CD1c-positive myeloid dendritic cell (primary cell): ENCODE measurements around the gene ABCB8.
"Not testable (repeated sequence)": the region's sequence is repeated elsewhere in the genome, so short reads cannot be mapped to it uniquely, and the experiment has no call there.

Source experiments
- DNase-seq: peaks from one replicate; pipeline ENCODE4 v3.0.0-alpha.2; 2016; ENCODE audit errors: extremely low spot score

ABCB8 gene

DNA sequence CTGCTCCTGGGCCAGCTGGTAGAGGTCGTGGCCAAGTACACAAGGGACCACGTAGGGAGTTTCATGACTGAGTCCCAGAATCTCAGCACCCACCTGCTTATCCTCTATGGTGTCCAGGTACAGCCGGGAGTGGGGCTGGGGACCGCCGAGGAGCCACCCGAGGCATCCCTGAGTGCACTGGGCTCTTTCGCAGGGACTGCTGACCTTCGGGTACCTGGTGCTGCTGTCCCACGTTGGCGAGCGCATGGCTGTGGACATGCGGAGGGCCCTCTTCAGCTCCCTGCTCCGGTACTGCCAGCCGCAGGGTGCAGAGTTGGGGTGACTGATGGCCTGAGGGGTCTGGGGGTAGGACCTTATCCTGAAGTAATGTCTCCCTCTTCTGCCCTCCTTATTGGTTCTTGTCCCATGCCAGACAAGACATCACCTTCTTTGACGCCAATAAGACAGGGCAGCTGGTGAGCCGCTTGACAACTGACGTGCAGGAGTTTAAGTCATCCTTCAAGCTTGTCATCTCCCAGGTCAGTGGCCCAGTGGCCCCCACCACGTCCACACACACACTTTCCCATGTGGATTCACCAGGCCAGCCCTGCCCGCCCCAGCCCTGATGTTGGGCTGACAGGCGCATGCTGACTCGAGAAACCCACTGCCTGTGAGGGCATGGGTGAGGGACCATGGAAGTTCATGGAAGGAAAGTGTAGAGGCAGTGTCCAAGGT is 6.2 kb downstream of the ABCB8 start:
- no peak for DNase-seq

GRCh38 chr7:151035026-151035717 is 6.9 kb downstream of the ABCB8 start:
- peak; percentile 84 for DNase-seq

DNA sequence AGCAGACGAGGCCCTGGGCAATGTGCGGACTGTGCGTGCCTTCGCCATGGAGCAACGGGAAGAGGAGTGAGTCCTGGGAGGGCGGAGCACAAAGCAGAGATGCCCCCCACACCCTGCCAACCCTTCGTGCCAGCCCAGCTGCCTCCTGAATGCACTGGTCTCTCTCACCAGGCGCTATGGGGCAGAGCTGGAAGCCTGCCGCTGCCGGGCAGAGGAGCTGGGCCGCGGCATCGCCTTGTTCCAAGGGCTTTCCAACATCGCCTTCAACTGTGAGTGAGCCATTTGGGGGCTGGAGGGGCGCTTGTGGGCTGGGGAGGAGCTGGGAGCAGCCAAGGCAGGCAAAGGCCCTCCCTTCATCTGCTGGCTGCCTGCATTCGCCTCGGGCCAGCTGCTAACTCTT is 7.7 kb downstream of the ABCB8 start:
- DNase-seq: no peak

DNA sequence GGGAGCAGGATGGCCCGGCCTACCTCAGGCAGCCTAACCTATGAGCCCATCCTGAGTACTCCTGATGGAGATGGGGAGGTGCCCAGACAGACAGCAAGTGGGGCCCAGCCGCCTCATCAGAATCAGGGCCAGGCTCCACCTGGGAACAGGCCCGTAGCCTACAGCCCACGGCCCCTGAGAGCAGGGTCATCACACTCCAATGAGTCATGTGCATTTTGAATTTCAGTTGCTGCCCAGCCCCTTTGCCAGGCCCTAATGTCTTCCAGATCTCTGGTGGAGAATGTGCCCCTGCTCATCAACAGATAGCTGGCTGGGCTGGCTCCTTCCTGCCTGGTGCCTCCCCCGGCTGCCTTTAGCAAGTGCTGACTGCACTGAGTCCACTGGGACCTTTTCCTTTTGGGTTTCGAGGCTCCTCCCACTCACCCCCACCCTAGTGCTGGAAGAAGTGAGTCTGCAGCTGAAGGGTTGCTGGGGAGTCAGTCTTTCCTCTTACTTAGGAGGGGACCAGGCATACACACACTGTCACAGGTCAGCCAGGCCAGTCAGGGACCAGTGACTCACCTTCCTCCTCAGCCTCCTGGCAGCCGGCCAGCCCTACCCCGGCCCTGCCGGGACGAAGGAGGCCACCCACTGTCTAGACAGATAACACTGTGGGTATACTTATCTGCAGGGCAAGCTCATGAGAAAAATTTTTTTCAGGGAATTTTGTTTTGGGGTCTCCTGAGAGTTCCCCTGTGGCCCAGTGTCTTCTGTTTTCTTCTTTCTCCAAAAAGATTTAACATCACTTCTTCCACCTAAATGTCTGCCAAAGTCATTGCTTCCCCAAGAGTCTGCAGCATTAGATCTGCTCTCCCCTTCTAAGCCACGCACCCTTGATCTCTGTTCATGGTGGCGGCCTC is 10.9 kb downstream of the ABCB8 start:
- DNase-seq: peak; percentile 89

- peak; percentile 54 for DNase-seq
These were observed 11.7 kb downstream of the ABCB8 start for GRCh38 chr7:151039850-151040548.

- no peak for DNase-seq
These were observed 12.5 kb downstream of the ABCB8 start for GRCh38 chr7:151040616-151041375.

DNA sequence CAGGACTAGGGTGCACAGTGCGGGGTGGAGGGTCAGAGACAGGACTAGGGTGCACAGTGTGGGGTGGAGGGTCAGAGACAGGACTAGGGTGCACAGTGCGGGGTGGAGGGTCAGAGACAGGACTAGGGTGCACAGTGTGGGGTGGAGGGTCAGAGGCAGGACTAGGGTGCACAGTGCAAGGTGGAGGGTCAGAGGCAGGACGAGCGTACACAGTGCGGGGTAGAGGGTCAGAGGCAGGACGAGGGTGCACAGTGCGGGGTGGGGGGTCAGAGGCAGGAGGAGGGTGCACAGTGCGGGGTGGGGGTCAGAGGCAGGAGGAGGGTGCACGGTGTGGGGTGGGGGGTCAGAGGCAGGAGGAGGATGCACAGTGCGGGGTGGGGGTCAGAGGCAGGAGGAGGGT is 15.2 kb downstream of the ABCB8 start:
- not testable (repeated sequence) for DNase-seq

- no peak for DNase-seq
These were observed 15.7 kb downstream of the ABCB8 start for GRCh38 chr7:151043959-151044358.

DNA sequence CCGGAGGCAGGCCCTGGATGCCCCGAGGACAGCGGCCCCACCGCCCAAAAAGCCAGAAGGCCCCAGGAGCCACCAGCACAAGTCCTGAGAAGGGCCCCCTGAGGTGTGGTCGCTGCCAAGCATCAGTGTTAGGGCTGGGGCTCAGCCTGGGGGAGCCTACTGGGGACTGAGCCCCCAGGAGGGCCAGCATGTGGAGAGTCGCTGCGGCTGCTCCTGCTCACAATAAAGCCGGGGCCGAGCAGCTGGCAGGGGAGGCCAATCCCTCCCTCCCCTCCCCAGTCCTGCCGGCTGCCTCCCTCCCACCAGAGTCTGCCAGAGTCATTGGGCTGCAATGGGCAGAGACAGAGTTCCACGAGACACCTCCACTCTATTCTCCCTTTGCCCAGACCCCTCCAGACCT is 17.0 kb downstream of the ABCB8 start:
- no peak for DNase-seq

DNA sequence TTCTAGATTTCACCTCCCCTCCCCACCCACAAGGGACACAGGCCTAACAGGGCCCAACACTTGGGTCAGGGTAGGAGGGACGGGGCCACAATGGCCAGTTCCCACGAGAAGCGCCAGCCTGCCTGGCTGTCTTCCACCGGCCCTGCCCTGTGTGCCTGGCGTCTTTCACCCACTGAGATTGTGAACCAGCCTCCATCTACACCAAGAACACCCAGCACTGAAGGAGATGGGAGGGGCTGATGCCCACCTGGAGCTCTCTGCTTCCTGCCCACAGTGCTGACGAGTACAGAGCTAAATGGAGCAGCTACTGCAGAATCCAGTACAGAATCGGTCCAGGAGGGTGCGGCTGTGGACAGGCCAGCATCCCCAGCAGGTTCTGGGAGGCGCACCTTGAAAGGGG is 17.7 kb downstream of the ABCB8 start:
- DNase-seq: no peak

DNA sequence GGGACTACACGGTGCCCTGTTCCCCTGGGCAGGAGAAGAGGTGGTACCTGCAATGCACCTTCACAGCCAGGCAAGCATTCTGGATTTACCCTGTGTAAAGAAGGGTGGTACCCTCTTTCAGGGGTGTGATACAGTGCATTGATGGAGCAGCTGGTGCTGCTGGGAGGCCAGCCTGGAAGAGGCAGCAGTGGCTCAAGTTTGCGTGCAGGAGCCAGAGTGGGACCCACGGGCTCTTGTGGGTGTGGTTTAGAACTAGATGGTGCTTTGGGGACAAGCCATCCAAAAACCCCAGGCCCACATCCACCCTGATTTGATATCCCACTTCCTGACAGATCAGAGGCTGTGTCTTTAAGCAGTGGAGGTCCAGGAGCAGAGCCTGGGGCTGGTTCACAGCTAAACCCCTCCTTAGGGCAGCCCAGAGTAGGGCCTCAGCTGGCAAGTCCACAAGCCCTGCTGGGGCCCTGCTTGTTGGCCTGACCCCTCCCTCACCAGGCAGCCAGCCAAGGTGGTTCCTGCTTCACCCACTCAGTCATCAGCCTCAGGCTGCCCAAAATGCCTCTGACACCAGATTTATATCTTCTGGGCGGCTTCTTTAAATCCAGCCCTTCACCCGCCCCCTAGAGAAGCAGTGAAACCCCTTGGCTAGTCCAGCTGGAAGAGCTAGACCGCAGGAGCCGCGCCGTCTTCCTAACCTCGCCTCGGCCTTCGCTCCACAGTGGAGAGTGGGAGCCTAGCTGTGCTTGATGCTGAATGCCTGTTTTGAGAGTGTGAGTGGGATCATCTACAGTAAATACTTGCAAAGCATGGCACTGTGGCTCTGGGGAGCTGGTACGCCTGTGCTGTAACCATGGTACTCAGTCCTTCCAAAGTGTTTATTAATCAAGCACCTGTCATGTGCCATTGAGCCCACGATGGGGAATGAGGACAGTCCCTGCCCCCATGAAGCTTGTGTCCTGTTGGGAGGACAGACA is 18.6 kb downstream of the ABCB8 start:
- DNase-seq: no peak

DNA sequence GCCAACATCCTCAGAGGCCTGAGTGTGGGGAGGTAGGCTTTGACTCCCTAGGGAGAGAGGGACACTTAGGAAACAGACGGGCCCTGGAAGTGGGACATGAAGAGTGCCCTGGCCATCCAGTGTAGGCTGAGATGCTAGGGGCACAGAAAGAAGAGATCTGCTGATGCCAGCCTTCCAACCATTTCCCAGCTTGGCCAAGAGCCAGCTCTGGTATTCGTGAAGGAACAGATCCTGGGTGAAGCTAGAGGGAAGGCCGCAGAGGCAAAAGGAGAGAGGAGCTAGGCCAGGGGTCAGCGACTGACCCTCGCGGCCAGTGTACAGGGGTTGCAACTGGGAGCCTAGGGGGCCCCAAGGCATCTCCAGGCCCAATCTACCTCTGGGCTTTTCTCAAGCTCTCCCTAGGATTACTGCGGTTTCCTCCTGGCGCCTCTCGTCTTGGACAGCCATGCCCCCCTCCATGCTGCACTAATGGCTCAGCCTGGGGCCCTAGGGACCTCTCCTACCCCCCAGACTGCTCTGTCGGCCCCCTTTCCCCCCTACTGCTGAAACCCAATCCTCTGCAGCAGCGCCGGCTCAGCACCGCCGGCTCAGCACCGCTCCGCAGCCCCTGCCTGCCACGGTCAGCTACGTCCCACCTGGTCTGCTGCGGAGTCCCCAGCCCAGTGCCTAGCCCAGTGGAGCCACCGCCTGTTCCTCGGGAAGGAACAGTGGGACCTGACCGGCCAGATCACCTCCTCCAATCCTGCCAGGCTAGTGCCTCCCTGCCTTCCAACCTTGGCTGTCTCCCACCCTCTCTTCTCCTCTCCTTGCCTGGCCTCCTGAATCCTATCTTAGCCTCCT is 19.9 kb downstream of the ABCB8 start, which contains the start of gene ASIC3:
ASIC3 (plus strand) TSS at position 556 of the 840 bp plus-strand sequence. CDS start 355 bp downstream, outside the sequence.
- DNase-seq: no peak

GRCh38 chr7:151048911-151049463 is 20.7 kb downstream of the ABCB8 start:
- DNase-seq: no peak

DNA sequence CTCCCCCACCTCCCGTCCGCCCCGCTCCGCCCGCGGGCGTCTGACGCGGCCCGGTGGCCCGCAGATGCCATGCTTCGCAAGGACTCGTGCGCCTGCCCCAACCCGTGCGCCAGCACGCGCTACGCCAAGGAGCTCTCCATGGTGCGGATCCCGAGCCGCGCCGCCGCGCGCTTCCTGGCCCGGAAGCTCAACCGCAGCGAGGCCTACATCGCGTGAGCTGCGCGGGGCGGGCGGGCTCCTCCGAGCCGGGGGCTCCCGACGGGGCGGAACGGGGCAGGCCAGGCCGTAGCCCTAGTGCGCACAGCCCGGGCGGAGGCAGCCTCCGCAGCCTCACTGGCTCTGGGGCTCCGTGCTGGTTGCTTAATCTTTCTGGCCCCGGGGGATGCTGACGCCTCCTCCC is 22.9 kb downstream of the ABCB8 start:
- DNase-seq: peak; percentile 80

- DNase-seq: peak; percentile 39
These were observed 24.8 kb downstream of the ABCB8 start for GRCh38 chr7:151053096-151053495.

GRCh38 chr7:151053751-151054150 is 25.5 kb downstream of the ABCB8 start:
- no peak for DNase-seq

DNA sequence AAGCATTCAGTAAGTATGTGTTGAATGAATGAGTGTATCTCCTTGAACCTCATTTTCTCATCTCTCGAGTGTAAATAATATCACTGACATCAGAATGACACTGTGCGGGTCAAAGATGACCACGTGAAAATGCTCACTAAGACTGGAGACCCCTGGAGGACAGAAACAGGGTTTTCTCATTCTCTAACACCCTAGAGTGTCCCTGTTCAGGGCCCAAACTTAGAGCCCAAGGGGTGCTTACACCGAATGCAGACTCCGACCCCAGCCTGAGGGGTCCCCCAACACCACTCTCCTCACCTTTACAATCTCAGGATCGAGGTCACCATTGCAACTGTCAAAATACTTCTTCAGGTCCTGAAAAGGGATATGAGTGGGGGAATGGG is 28.0 kb downstream of the ABCB8 start:
- DNase-seq: no peak

DNA sequence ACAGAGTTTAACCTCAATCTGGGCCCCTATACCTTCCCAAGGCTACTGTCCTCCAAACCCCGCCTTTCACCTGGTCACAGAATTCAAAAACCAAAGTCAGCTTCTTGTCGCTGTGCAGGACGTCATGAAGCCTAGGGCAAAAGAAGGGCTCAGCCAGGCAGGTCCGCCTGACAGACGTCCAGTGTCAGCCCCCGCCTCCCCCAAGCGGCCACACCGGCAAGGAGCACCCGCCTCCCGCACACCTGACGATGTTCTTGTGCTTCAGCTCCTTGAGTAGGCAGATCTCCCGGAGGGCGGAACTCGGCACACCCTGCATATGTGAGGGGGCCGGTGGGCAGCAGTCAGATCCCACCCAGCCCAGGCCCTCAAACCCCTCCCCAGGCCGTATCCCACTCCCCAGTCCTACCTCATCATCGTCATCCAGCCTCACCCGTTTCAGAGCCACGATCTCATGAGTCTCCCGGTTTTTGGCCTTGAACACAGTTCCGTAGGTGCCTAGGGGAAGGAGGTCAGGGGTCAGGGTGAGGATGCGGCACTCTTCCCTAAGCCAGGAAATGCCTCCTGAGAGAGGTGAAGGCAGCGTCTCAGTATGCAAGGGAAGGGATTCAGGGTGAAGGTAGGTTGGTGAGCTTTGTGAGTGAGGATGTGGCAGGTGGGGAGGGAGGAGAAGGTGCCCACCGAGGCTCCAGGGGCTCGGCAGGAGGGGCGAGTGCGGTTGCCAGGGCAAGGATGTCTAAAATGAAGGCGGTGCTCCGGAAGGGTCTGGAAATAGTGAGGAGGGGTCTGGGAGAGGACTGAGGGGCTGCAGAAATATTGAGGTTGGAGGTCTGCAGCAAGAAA is 28.6 kb downstream of the ABCB8 start:
- DNase-seq: no peak
